Activated T-cell treated with anti-CD3 and anti-CD28 coated beads, Interleukin-2, amount 50 U/mL, for 48 hours (primary cell): ENCODE results near the gene ERF.

Experiments
- DNase-seq, 2 experiments: peaks; one replicate each; pipeline ENCODE4 v3.0.0-alpha.2; 2020

ERF gene

GRCh38 chr19:42287017-42287826, 32.3 kb upstream of the ERF start:
- DNase-seq, result no peak

GRCh38 chr19:42286349-42287016, 31.6 kb upstream of the ERF start:
- DNase-seq, result no peak

- no peak for DNase-seq
Measured at GRCh38 chr19:42285988-42286348, 31.0 kb upstream of the ERF start.

GRCh38 chr19:42285541-42285941, 30.6 kb upstream of the ERF start:
- DNase-seq, result no peak

GRCh38 chr19:42284591-42285341, 29.8 kb upstream of the ERF start:
- DNase-seq, result peak; percentile 52 to 57

GRCh38 chr19:42284066-42284501, 29.2 kb upstream of the ERF start:
- DNase-seq, result no peak

GRCh38 chr19:42283188-42284065, 28.5 kb upstream of the ERF start:
- DNase-seq, result peak; percentile 96

GRCh38 chr19:42282819-42283187, 27.9 kb upstream of the ERF start:
- DNase-seq, result no peak

- DNase-seq, result peak in 1 of 2 experiments; percentile 43
Measured at GRCh38 chr19:42281827-42282762, 27.2 kb upstream of the ERF start.

- peak; percentile 57 to 63 for DNase-seq
Measured at GRCh38 chr19:42281146-42281826, 26.4 kb upstream of the ERF start.

- DNase-seq, result peak in 1 of 2 experiments; percentile 48
Measured at GRCh38 chr19:42280815-42281145, 25.9 kb upstream of the ERF start.

- peak; percentile 92 to 93 for DNase-seq
Measured at GRCh38 chr19:42279902-42280814, 25.2 kb upstream of the ERF start.

GRCh38 chr19:42279155-42279901, 24.4 kb upstream of the ERF start:
- no peak for DNase-seq

- DNase-seq, result no peak
Measured at GRCh38 chr19:42278452-42279154, 23.7 kb upstream of the ERF start.

GRCh38 chr19:42277821-42278451, 23.0 kb upstream of the ERF start:
- DNase-seq, result no peak

- DNase-seq, result peak; percentile 54 to 55
Measured at GRCh38 chr19:42276821-42277220, 21.9 kb upstream of the ERF start.

GRCh38 chr19:42276284-42276683, 21.4 kb upstream of the ERF start:
- no peak for DNase-seq

GRCh38 chr19:42275517-42275916, 20.6 kb upstream of the ERF start:
- no peak for DNase-seq
